CD4-positive, CD25-positive, alpha-beta regulatory T cell (primary cell): ENCODE measurements around the gene RHOB. TPM values are rescaled to one million over a fixed set of nuclear protein-coding genes. Genes with fewer than 3 reads are reported as not detected.

Experiments used
- ATAC-seq, 2 donors: fragments of 150-1000 bp; cut with Tn5 transposase; one replicate each; pipeline ENCODE4 v1.10.0; 2021; ENCODE audit warnings: low read depth in 2 of 2, moderate number of reproducible peaks in 2 of 2, moderate library complexity in 1 of 2
- DNase-seq, 3 donors: peaks; one replicate each; pipeline versions ENCODE4 v3.0.0 to v3.0.0-alpha.2; 2012 to 2022; ENCODE audit warnings: mixed read lengths in 1 of 3
- H3K27ac ChIP-seq: one replicate; pipeline ENCODE4 v1.7.0; 2013; ENCODE audit warnings: mild to moderate bottlenecking, low read length; ENCODE audit not compliant: insufficient read depth, poor library complexity, severe bottlenecking
- H3K27me3 ChIP-seq: one replicate; pipeline ENCODE4 v1.7.0; 2013; ENCODE audit warnings: low read length; ENCODE audit not compliant: control insufficient read depth, insufficient read depth
- H3K36me3 ChIP-seq: one replicate; pipeline ENCODE4 v1.7.0; 2013; ENCODE audit warnings: mild to moderate bottlenecking, low read length, moderate library complexity; ENCODE audit not compliant: control insufficient read depth, insufficient read depth
- H3K4me1 ChIP-seq: 2 replicates; pipeline ENCODE4 v1.7.0; 2013; ENCODE audit warnings: mild to moderate bottlenecking, low read length; ENCODE audit not compliant: insufficient read depth, control insufficient read depth, poor library complexity, severe bottlenecking
- H3K4me3 ChIP-seq: one replicate; pipeline ENCODE4 v1.7.0; 2013; ENCODE audit warnings: low read depth, mild to moderate bottlenecking, low read length, moderate library complexity
- H3K9me3 ChIP-seq, 2 experiments: 1 replicate in 1 of 2; 2 replicates in 1 of 2; pipeline ENCODE4 v1.7.0; 2013; ENCODE audit warnings: low read length in 2 of 2, mild to moderate bottlenecking in 1 of 2, moderate library complexity in 1 of 2; ENCODE audit not compliant: control insufficient read depth in 2 of 2
- H3K27ac Mint-ChIP-seq, 3 donors: one replicate each; pipeline ENCODE4 v1.8.0; 2020 to 2022; ENCODE audit warnings: mild to moderate bottlenecking in 3 of 3, mixed read lengths in 3 of 3, moderate library complexity in 2 of 3
- H3K27me3 Mint-ChIP-seq: one replicate; pipeline ENCODE4 v1.8.0; 2022; ENCODE audit warnings: mild to moderate bottlenecking, mixed read lengths
- H3K36me3 Mint-ChIP-seq: one replicate; pipeline ENCODE4 v1.8.0; 2020; ENCODE audit warnings: mixed read lengths
- H3K4me1 Mint-ChIP-seq, 4 donors: one replicate each; pipeline ENCODE4 v1.8.0; 2020 to 2022; ENCODE audit warnings: mixed read lengths in 4 of 4, mild to moderate bottlenecking in 1 of 4
- H3K4me3 Mint-ChIP-seq, 4 donors: one replicate each; pipeline ENCODE4 v1.8.0; 2020 to 2022; ENCODE audit warnings: mild to moderate bottlenecking in 4 of 4, mixed read lengths in 4 of 4, moderate library complexity in 3 of 4
- H3K9me3 Mint-ChIP-seq, 7 donors: one replicate each; pipeline ENCODE4 v1.8.0; 2020 to 2022; ENCODE audit warnings: mixed read lengths in 7 of 7, mild to moderate bottlenecking in 3 of 7, moderate library complexity in 2 of 7
- polyA plus RNA-seq, 4 donors: library from polyadenylated mRNA; unstranded; fragments of 300-500 nt; fragmentation: Illumina TruSeq; gene quantifications; one replicate each; pipeline ENCODE4 v1.2.3, GENCODE V29; 2021
- total RNA-seq: library from RNA; stranded (reverse); gene quantifications from one replicate; pipeline ENCODE4 v1.2.3, GENCODE V29; 2022

The RHOB gene
- total and polyA plus RNA-seq, 5 donors from 2014 or later = 0.69 to 16.6 (median 1.1) TPM

DNA sequence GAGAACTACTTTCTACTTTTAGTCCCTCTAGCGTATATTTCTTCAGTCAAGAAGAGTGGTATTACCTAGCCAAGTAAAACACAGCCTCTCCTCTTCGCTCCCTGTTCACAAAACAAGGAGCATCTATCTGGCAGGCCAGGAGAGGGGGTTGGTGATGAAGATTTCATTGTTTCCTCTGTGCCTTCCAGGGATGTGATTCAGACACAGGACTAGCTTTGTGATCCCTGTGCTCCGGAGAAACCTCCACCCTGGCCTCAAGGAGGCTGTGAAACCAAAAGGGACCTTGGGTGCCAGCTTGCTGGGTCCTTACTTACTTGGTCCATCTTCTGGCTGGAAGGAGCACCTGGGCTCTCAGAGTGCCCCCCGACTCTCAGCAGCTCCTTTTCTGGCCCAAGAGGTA is 5.7 kb downstream of the RHOB start:
- Histone ChIP-seq H3K36me3 (no peaks in the 10 kb centered on the region), H3K27ac (no peak overlapping the region), H3K4me3 (no peak overlapping the region), H3K4me1 (peaks cover 5% of the 10 kb centered on the region), H3K9me3 (no peaks in the 10 kb centered on the region), H3K27me3 (peaks cover 18% of the 10 kb centered on the region)
- Mint-ChIP-seq H3K27me3 (peaks cover 58% of the 10 kb centered on the region), H3K4me3 (no peak overlapping the region), H3K9me3 (peaks cover 0 to 3% (median 0%) of the 10 kb centered on the region in 7 donors), H3K27ac (no peak overlapping the region), H3K36me3 (no peaks in the 10 kb centered on the region), H3K4me1 (peaks cover 0 to 2% (median under 1%) of the 10 kb centered on the region in 4 donors)
- DNase-seq (no peak), ATAC-seq (no peak)

DNA sequence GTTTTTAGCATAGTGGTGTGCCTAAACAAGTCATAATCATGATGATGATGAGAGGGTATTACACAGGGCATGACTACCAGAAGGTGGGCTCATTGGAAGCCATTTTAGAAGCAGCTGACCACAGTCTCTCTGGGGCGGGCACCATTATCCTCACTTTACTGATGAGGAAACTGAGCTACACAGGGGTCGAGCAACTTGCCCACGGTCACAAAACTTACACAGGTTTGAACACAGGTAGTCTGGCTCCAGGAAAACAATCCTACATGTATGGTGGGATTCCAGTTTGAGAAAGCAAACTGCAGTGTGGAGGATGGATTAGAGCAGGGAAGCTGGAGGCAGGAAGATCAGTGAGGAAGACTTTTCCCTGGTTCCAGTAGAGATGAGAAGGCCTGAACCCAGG is 6.2 kb downstream of the RHOB start:
- H3K4me1 Mint-ChIP-seq = peaks cover 0 to 2% (median 0%) of the 10 kb centered on the region in 4 donors
- H3K27me3 Mint-ChIP-seq = peaks cover 55% of the 10 kb centered on the region
- no peak for DNase-seq
- Histone ChIP-seq H3K9me3 (no peaks in the 10 kb centered on the region), H3K27ac (no peak overlapping the region), H3K27me3 (peaks cover 20% of the 10 kb centered on the region), H3K4me3 (no peak overlapping the region), H3K4me1 (no peaks in the 10 kb centered on the region), H3K36me3 (no peaks in the 10 kb centered on the region)
- H3K36me3 Mint-ChIP-seq = no peaks in the 10 kb centered on the region
- ATAC-seq = no peak
- no peak overlapping the region for H3K27ac Mint-ChIP-seq
- no peak overlapping the region for H3K4me3 Mint-ChIP-seq
- H3K9me3 Mint-ChIP-seq = peaks cover 0 to 3% (median 0%) of the 10 kb centered on the region in 7 donors

DNA sequence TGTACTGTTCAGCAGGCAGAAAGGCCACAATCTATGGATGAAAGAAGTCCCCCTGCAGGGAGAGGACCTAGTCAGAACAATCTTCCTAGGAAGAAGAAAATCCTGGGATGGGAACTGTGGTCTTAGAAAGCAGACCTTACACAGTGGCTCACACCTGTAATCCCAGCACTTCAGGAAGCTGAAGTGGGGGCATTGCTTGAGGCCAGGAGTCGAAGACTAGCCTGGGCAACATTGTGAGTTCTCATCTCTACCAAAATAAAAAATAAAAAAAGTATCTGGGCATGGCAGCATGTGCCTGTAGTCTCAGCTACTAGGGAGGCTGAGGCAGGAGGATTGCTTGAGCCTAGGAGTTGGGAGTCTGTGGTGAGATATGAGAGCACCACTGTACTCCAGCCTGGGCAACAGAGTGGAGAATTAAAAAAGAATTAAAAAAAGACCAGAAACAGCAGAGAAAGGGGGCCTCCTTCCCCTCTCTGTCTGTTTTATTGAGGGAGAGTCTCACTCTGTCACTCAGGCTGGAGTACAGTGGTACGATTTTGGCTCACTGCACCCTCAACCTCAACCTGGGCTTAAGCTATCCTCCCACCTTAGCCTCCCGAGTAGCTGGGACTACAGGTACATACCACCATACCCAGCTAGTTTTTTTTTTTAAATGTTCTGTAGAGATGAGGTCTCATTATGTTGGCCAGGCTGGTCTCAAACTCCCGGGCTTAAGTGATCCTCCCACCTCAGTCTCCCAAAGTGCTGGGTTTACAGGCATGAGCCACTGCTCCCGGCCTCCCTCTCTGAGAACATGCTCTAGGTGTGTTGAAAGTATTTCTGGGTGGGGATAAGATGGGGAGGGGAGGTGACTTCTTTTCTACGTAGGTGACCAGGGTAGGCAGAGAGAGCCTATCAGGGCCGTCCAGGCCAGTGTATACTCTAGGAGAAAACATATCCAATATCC is 7.4 kb downstream of the RHOB start:
- peaks cover 0 to 3% (median 0%) of the 10 kb centered on the region in 7 donors for H3K9me3 Mint-ChIP-seq
- peak overlapping the region in 1 of 4 donors; percentile 75 for H3K4me3 Mint-ChIP-seq
- no peak overlapping the region for H3K4me3 ChIP-seq
- ATAC-seq (no peak), DNase-seq (no peak)
- H3K36me3 Mint-ChIP-seq = no peaks in the 10 kb centered on the region
- H3K9me3 ChIP-seq = no peaks in the 10 kb centered on the region
- no peaks in the 10 kb centered on the region for H3K4me1 ChIP-seq
- peaks cover 49% of the 10 kb centered on the region for H3K27me3 Mint-ChIP-seq
- no peaks in the 10 kb centered on the region for H3K36me3 ChIP-seq
- H3K27me3 ChIP-seq = peaks cover 19% of the 10 kb centered on the region
- H3K4me1 Mint-ChIP-seq = peaks cover 0 to 2% (median 0%) of the 10 kb centered on the region in 4 donors
- no peak overlapping the region for H3K27ac ChIP-seq
- H3K27ac Mint-ChIP-seq = no peak overlapping the region

DNA sequence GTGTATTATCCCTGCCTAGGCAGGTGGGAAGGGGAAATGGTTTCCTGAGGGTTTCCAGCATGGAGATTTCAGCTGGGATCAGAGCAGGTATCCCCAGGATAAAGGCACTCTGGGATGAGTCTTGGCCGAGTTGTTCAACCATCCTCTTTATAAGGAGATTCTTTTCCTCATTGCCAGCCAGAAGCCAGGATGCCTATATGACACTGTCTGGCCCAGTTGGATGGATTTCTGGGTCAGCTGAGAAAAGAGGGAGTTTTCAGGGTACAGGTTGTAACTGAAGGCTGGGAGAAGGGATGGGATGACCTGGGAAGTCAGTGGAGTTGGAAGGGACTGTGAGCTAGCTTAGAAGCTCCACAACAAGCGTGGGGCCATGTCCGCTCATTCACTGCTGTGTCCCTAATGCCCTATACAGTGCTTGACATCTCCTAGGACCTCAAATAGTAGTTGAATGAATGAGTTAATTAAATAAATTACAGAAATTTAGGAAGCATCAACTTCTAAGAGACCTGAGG is 8.3 kb downstream of the RHOB start:
- H3K27me3 ChIP-seq = peaks cover 18% of the 10 kb centered on the region
- no peak for ATAC-seq
- H3K4me3 ChIP-seq = no peak overlapping the region
- no peaks in the 10 kb centered on the region for H3K36me3 ChIP-seq
- no peak overlapping the region for H3K27ac ChIP-seq
- peaks cover 49% of the 10 kb centered on the region for H3K27me3 Mint-ChIP-seq
- DNase-seq = no peak
- H3K36me3 Mint-ChIP-seq = no peaks in the 10 kb centered on the region
- no peaks in the 10 kb centered on the region for H3K9me3 ChIP-seq
- H3K4me1 ChIP-seq = no peaks in the 10 kb centered on the region
- H3K27ac Mint-ChIP-seq = no peak overlapping the region
- no peak overlapping the region for H3K4me3 Mint-ChIP-seq
- no peaks in the 10 kb centered on the region for H3K4me1 Mint-ChIP-seq
- peaks cover 0 to 3% (median 0%) of the 10 kb centered on the region in 7 donors for H3K9me3 Mint-ChIP-seq

DNA sequence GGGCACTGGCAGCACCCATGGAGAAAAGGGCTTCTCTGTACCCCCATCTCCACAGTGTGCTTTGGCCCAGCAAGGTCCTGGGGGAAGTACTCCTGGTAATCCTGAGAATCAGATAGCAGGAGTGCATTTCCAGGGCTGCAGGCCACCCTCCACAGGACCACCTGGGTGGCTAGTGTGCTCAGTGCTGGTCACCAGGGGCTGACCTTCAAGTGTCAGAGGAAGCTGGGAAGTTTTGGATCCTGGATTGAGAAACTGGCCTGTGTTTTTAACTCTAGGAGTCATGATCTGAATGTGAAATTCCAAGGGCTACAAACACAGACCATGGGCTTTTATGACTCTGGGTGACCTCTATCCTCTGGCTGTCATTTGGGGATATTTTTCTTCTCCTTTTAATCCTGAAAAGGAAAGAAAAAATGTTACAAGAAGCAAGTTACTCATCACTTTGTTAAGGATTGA is 9.3 kb downstream of the RHOB start:
- no peaks in the 10 kb centered on the region for H3K36me3 Mint-ChIP-seq
- Histone ChIP-seq H3K36me3 (no peaks in the 10 kb centered on the region), H3K9me3 (no peaks in the 10 kb centered on the region), H3K27me3 (peaks cover 16% of the 10 kb centered on the region), H3K27ac (no peak overlapping the region), H3K4me1 (no peaks in the 10 kb centered on the region), H3K4me3 (no peak overlapping the region)
- H3K4me1 Mint-ChIP-seq = no peaks in the 10 kb centered on the region
- peaks cover 55% of the 10 kb centered on the region for H3K27me3 Mint-ChIP-seq
- H3K9me3 Mint-ChIP-seq = peaks cover 0 to 3% (median 0%) of the 10 kb centered on the region in 7 donors
- ATAC-seq = no peak
- DNase-seq = no peak
- no peak overlapping the region for H3K27ac Mint-ChIP-seq
- no peak overlapping the region for H3K4me3 Mint-ChIP-seq

DNA sequence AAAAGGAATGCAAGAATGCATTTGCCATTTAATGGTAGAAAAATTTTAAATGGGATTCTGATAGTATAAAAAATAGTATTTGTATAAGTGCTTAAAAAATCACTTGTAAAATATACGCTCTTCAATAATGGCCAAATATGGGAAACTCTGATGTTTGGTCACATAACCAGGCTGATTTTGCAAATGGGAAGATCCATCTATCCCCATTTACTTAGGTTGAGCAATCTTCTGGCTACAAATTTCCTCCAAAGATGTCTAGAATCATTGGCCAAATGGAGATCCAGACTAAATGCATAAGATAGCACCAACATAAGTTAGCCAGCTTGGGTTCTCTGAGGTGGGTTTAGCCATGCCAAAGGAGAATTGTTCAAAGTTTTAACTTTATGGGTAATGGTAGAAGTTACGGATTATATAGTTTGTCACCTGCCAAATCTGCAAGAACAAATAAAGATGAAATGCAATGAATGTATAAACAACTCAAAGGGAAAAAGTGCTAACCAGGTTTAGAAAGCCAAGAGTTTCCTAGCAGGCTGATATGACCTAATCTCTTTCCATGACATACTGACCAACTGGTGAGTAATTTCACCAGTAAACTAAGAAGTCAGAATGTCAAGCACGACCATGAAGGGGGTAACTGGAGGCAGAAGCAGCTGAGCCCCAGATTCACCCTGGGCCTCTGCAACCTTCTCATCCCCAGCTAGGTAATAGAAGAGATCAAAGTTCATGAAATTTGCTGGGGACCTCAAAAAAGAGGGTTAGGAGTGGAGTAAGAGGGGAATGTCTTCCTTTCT is 10.0 kb downstream of the RHOB start:
- no peak overlapping the region for H3K4me3 ChIP-seq
- Mint-ChIP-seq H3K27me3 (peaks cover 55% of the 10 kb centered on the region), H3K9me3 (peaks cover 0 to 5% (median 0%) of the 10 kb centered on the region in 7 donors), H3K4me1 (no peaks in the 10 kb centered on the region), H3K27ac (no peak overlapping the region), H3K4me3 (no peak overlapping the region), H3K36me3 (no peaks in the 10 kb centered on the region)
- H3K9me3 ChIP-seq = no peaks in the 10 kb centered on the region
- H3K36me3 ChIP-seq = no peaks in the 10 kb centered on the region
- DNase-seq (no peak), ATAC-seq (no peak)
- no peak overlapping the region for H3K27ac ChIP-seq
- H3K27me3 ChIP-seq = peaks cover 14% of the 10 kb centered on the region
- no peaks in the 10 kb centered on the region for H3K4me1 ChIP-seq

DNA sequence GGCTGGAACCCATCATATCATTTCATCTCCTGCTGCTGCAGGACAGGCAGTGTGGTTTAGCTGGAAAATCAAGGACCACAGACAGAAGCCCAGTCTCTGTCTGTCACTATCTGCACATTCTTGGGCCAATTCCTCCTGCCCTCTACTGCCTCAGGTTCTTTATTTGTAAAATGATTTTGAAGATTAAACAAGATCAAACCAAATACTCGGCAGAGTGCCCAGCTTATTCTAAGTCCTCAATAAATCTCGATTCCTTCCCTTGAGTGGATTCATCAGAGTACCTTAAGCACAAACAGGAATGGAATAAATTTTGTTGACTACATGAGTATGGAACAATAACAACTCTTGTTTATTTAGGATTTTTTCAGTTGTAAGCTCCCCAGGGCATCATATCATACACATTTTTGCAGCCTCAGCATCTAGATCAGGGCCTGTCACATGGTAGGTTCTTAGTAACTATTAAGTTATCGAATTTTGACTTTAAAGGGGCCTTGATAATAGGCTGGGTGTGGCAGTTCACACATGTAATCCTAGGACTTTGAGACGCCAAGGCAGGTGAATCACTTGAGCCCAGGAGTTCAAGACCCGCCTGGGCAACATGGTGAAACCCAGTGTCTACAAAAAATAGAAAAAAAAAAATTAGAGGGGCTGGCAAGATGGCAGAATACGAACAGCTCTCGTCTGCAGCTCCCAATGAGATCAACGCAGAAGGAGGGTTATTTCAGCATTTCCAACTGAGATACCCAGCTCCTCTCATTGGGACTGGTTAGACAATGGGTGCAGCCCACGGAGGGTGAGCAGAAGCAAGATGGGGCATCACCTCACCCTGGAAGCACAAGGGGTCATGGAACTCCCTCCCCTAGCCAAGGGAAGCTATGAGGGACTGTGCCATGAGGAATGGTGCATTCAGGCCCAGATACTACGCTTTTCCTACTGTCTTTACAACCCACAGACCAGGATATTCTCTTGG is 11.1 kb downstream of the RHOB start:
- no peak for DNase-seq
- H3K4me3 ChIP-seq = no peak overlapping the region

More for the DNA sequence above, 11.1 kb downstream of the RHOB start:
- Mint-ChIP-seq H3K4me3 (no peak overlapping the region), H3K27ac (no peak overlapping the region), H3K4me1 (no peaks in the 10 kb centered on the region), H3K9me3 (peaks cover 0 to 5% (median 0%) of the 10 kb centered on the region in 7 donors), H3K36me3 (no peaks in the 10 kb centered on the region), H3K27me3 (peaks cover 52% of the 10 kb centered on the region)
- peaks cover 9% of the 10 kb centered on the region for H3K27me3 ChIP-seq
- no peaks in the 10 kb centered on the region for H3K4me1 ChIP-seq
- H3K36me3 ChIP-seq = no peaks in the 10 kb centered on the region
- ATAC-seq = no peak
- no peak overlapping the region for H3K27ac ChIP-seq
- no peaks in the 10 kb centered on the region for H3K9me3 ChIP-seq
